Uterus (tissue), 4 donors: ENCODE data around the gene SLC35A3. TPM values are rescaled to one million over a fixed set of nuclear protein-coding genes. Genes with fewer than 3 reads are reported as not detected.

Experiments
- DNase-seq, 2 donors: peaks; one replicate each; pipeline ENCODE4 v3.0.0-alpha.2; 2019 to 2020
- H3K27ac ChIP-seq, 2 donors: fragments of 200-600 bp; sonication (generic); 1 replicate in 1 of 2; 2 replicates in 1 of 2; pipeline ENCODE4 v1.5.1; 2016 to 2018
- H3K27me3 ChIP-seq, 2 donors: fragments of 200-600 bp; sonication (generic); one replicate each; pipeline ENCODE4 v1.5.1; 2018 to 2019; ENCODE audit warnings: control low read depth in 1 of 2
- H3K36me3 ChIP-seq, 2 donors: fragments of 200-600 bp; sonication (generic); one replicate each; pipeline ENCODE4 v1.5.1; 2019; ENCODE audit warnings: control low read depth in 1 of 2
- H3K4me1 ChIP-seq, 2 donors: fragments of 200-600 bp; sonication (generic); one replicate each; pipeline ENCODE4 v1.5.1; 2018 to 2019; ENCODE audit warnings: control low read depth in 1 of 2
- H3K4me3 ChIP-seq, 2 donors: fragments of 200-600 bp; sonication (generic); 1 replicate in 1 of 2; 2 replicates in 1 of 2; pipeline ENCODE4 v1.5.1; 2018 to 2019; ENCODE audit warnings: mild to moderate bottlenecking in 1 of 2
- H3K9me3 ChIP-seq, 2 donors: fragments of 200-600 bp; sonication (generic); one replicate each; pipeline ENCODE4 v1.5.1; 2019; ENCODE audit warnings: control low read depth in 1 of 2
- CTCF ChIP-seq, 4 experiments: fragments of 200-600 bp in 2 of 4; fragments of 450-650 bp in 2 of 4; sonication (generic) in 2 of 4; IDR thresholded peaks; one replicate each; pipeline ENCODE4 v1.5.1; 2016 to 2019; ENCODE audit warnings: antibody characterized with exemption in 4 of 4, mild to moderate bottlenecking in 2 of 4, moderate library complexity in 1 of 4
- POLR2A ChIP-seq, 2 donors: fragments of 450-650 bp; IDR thresholded peaks; one replicate each; pipeline ENCODE4 v1.6.1; 2016; ENCODE audit warnings: antibody characterized with exemption in 2 of 2, mild to moderate bottlenecking in 1 of 2, moderate library complexity in 1 of 2
- intact Hi-C: fragments of 100-400 bp; cut with DNase I; formaldehyde crosslinking; loops from one replicate; pipeline ENCODE4 v1.15.1; 2023; ENCODE audit warnings: low total_unique reads
- total RNA-seq, 4 donors: library from RNA; depleted of rRNA in 3 of 4; stranded (reverse); fragments of >200 nt in 3 of 4; gene quantifications; one replicate each; pipeline versions ENCODE4 v1.1.0 to v1.2.4, GENCODE V29; 2014 to 2023
- donor health status: DM: yes; HTN: yes; CAD: no.

The SLC35A3 gene
- total RNA-seq, 4 donors from 2014 or later: 6.7 to 65.3 (median 28.8) TPM

GRCh38 chr1:100051401-100051800 lies 81.6 kb downstream of the SLC35A3 start:
- H3K4me1 ChIP-seq: no peaks in the 10 kb centered on the region
- intact Hi-C loops: no loop called here
- H3K9me3 ChIP-seq: no peaks in the 10 kb centered on the region
- no peaks in the 10 kb centered on the region for H3K27me3 ChIP-seq
- H3K4me3 ChIP-seq: no peak overlapping the region
- TF ChIP-seq POLR2A (IDR thresholded peaks at IDR 0.05) (no peak), CTCF (IDR thresholded peaks at IDR 0.05) (no peak)
- H3K36me3 ChIP-seq: no peaks in the 10 kb centered on the region
- H3K27ac ChIP-seq: no peak overlapping the region
- no peak for DNase-seq

DNA sequence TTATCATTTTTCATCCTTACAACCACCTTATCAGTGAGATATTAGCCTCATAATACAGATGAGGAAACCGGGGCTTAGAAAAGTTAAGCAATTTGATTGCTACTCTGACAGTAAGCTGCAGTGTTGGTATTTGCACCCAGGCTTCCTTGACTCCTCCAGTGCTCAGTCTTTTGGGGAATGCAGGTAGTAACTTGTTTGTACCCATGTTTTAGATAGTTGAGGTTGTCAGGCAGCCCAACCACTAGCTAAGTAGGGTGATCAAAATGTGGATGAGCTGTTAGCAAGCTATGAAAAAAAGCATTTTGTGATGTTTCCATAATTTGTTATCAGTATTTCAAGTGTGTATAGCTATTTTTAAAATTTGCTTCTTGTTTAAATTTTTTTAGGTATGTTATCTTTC lies 82.1 kb downstream of the SLC35A3 start:
- no peaks in the 10 kb centered on the region for H3K4me1 ChIP-seq
- H3K4me3 ChIP-seq: no peak overlapping the region
- H3K27ac ChIP-seq: no peak overlapping the region
- H3K36me3 ChIP-seq: no peaks in the 10 kb centered on the region
- no peaks in the 10 kb centered on the region for H3K27me3 ChIP-seq
- TF ChIP-seq CTCF (IDR thresholded peaks at IDR 0.05) (no peak), POLR2A (IDR thresholded peaks at IDR 0.05) (no peak)
- no peak for DNase-seq
- no peaks in the 10 kb centered on the region for H3K9me3 ChIP-seq
- intact Hi-C loops: no loop called here

DNA sequence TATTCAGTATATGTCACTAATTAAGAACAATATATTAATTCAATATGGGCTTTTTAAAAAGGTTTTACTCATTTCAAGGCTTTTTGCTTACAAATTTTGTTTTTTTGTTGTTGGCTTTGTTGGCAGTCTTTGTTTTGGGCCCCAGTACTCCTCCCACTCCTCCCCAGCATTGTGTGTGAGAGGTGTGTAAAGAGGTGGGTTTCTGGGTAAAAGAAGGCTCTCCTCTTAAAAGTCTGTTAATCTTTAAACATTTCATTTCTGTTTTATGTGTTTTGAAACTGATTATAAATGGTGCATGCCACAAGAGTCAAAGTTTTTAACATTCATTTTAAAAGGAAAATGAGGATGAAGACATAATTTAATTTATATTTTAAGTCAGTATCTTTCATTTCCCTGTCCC lies 83.3 kb downstream of the SLC35A3 start:
- DNase-seq: no peak
- no peak for TF ChIP-seq POLR2A (IDR thresholded peaks at IDR 0.05)
- TF ChIP-seq CTCF (IDR thresholded peaks at IDR 0.05): no peak
- H3K4me1 ChIP-seq: no peaks in the 10 kb centered on the region
- no peaks in the 10 kb centered on the region for H3K27me3 ChIP-seq
- no peak overlapping the region for H3K4me3 ChIP-seq
- intact Hi-C loops: no loop called here
- H3K36me3 ChIP-seq: no peaks in the 10 kb centered on the region
- H3K9me3 ChIP-seq: no peaks in the 10 kb centered on the region
- no peak overlapping the region for H3K27ac ChIP-seq

DNA sequence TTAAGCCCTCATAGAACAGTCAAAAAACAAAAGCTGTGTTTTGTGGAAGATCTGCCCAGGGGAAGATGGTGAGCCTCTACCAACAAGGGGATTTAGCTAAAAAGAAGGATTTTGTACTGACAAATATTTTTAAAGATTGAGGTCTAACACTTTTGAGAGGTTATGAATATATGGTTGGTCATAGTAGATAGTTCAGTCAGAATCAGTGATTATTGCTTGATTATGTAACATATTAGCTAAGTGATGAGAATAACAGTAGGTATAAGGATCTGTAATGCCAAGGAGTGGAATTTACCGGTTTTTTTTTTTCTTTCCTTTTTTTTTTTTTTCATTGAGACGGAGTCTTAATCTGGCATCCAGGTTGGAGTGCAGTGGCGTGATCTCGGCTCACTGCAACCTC lies 83.9 kb downstream of the SLC35A3 start:
- TF ChIP-seq POLR2A (IDR thresholded peaks at IDR 0.05) (no peak), CTCF (IDR thresholded peaks at IDR 0.05) (no peak)
- H3K27ac ChIP-seq: no peak overlapping the region
- no peaks in the 10 kb centered on the region for H3K36me3 ChIP-seq
- no peak overlapping the region for H3K4me3 ChIP-seq
- H3K9me3 ChIP-seq: no peaks in the 10 kb centered on the region
- intact Hi-C loops: no loop called here
- no peaks in the 10 kb centered on the region for H3K4me1 ChIP-seq
- no peak for DNase-seq
- H3K27me3 ChIP-seq: no peaks in the 10 kb centered on the region

- DNase-seq: no peak
- TF ChIP-seq POLR2A (IDR thresholded peaks at IDR 0.05) (no peak), CTCF (IDR thresholded peaks at IDR 0.05) (no peak)
- Histone ChIP-seq H3K27ac (no peak overlapping the region), H3K4me1 (no peaks in the 10 kb centered on the region), H3K9me3 (no peaks in the 10 kb centered on the region), H3K27me3 (no peaks in the 10 kb centered on the region), H3K4me3 (no peak overlapping the region), H3K36me3 (peaks cover 0 to 6% of the 10 kb centered on the region in 2 donors)
- intact Hi-C loops: no loop called here
Measured at GRCh38 chr1:100061681-100062080, 91.9 kb downstream of the SLC35A3 start.
